NK-92 (cell line): ENCODE results near the gene SPECC1.
"Not testable (repeated sequence)": the region's sequence is repeated elsewhere in the genome, so short reads cannot be mapped to it uniquely, and the experiment has no call there.

Experiments used
- DNase-seq: peaks from one replicate; lab custom pipeline; 2025; ENCODE audit not compliant: unreplicated experiment; lab: John Stamatoyannopoulos, UW

The SPECC1 gene

GRCh38 chr17:20205609-20206008 lies 196.4 kb downstream of the SPECC1 start:
- no peak for DNase-seq

GRCh38 chr17:20206068-20206467 lies 196.9 kb downstream of the SPECC1 start:
- DNase-seq, result no peak

- no peak for DNase-seq
These were observed 197.4 kb downstream of the SPECC1 start for GRCh38 chr17:20206591-20206990.

GRCh38 chr17:20207262-20207985 lies 198.3 kb downstream of the SPECC1 start:
- DNase-seq, result no peak

DNA sequence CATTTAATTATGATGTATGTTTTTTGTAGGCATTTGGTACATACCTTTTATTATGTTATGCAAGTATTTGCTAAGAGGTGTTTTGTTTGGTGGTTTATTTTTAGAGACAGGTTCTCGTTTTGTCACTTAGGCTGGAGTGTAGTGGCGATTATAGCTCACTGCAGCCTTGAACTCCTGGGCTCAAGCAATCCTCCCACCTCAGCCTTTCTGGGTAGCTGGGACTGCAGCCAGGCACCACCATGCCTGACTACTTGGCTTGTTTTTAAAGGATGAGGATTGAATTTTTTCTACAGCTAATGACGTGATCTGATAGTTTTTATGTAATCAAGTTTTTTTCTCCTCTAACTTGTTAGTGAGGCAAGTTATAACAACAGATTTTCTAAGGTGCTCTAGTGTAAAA lies 199.6 kb downstream of the SPECC1 start:
- DNase-seq, result no peak

DNA sequence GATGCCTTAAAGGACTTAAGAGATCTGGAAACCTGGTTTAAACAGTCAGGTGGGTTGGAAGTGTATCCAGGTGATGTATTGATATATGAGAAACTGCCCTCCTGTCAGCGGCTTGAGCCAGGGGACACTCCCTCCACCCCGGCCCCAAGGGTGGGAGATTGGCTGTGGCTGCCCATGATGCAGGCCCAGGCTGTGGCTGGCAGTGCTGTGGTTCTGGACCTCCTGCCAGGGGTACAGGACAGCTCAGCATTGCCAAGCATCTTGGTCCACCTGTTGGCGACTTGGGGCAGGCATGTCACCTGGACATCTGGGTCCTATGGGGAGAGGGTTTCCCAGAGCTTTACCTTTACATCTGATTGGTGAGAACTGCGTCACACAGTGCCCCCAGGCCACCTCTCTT lies 201.0 kb downstream of the SPECC1 start:
- no peak for DNase-seq

- DNase-seq, result no peak
These were observed 201.5 kb downstream of the SPECC1 start for GRCh38 chr17:20210614-20211013.

- DNase-seq, result no peak
These were observed 202.1 kb downstream of the SPECC1 start for GRCh38 chr17:20211246-20211645.

DNA sequence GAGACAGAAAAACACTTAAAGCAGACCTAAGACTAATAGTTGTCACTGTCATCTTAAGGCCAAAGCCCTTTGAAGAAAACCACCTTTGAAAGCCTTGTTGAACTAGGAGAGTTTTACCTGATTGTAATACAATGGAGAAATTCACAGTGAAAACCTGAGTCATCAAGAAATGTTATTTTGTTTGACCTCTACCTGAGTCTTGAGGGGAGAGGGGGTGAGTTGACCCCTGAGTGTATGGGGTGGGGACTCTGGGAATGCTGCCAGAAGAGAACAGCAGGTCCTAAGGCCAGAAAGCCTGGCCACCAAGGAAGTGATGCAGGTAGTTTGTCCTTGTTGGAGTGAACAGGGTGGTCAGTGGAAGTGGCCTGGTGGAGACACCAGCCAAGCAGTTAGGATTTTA lies 204.3 kb downstream of the SPECC1 start:
- no peak for DNase-seq

DNA sequence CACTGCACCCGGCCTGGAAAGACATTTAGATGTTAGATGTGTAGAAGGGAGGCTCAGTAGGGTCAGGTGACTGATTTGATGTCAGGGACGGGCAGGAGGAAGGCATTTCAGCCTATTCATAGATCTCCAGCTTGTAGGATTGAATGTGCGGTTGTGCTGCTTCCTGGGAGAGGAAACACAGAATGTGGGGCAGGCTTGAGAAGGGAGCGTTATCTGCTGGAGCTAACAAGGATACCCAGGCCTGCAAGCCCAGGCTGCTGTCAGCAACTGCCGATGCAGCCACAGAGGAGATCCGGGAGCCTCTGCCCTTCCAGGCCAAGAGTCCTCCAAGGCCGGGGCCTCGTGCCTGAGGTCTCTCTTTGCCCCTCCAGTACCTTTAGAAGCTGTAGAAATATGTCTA lies 205.6 kb downstream of the SPECC1 start:
- DNase-seq, result no peak

DNA sequence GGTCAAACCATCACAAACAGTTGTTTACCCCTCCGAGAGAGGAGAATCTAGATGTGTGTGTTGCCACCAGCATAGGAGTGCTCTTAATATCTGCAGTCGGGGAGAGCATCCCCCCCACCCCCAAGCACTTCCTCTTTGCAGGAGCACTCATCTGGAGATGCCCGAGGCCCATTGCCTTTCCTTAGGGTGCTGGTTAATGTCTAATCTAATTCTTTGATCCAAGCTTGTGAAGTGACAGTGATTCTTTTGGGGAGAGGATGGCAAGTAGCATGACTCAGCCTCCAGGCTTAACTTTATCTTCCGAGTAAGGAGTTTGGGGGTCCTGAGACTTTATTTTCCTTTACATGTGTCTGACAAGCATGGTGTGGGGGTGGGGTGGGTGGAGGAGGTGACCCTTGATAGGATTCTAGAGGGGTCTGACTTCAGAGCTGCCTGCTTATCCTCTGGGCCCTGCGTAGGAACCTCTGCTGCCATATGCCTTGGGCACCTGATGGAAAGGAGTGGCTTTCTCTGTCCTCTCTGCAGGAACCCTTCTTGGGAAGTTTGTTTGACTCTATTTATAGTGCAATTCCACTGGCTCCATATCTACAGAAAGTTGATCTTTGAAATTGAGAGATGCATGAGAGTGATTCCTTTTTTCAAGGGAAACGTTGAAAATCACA lies 207.1 kb downstream of the SPECC1 start:
- no peak for DNase-seq

- no peak for DNase-seq
These were observed 207.7 kb downstream of the SPECC1 start for GRCh38 chr17:20216853-20217252.

DNA sequence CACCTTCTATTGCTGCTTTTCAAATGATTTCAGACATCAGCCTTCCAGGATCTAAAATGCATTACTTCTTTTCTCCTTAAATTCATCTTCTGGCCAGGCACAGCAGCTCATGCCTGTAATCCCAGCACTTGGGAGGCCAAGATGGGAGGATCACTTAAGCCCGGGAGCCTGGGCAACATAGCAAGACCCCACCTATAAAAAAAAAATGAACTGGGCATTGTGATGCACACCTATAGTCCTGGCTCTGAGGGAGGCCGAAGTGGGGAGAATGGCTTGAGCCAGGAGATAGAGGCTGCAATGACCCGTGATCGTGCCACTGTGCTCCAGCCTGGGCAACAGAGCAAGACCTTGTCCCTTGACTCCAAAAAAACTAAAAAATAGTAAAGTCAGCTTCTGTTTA lies 208.5 kb downstream of the SPECC1 start:
- DNase-seq, result no peak

DNA sequence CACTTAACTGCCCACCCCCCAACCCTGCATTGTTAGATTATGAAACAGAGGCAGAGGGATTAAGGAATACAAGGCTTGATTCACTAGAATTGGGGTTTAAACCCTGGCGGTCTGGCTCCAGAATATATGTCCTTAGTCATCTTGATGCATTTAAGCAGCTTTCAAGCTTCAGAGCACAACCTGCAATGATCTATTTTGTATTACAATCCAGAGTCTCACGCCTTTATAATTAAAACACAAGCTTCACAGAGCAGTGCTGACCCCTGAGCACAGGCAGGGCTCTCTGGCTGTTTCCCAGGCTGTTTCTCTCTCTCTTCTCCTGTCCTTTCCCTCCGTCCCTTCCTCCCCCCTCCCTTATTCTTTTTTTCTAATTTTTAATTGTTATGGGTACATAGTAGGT lies 209.1 kb downstream of the SPECC1 start:
- DNase-seq, result no peak

- no peak for DNase-seq
These were observed 214.7 kb downstream of the SPECC1 start for GRCh38 chr17:20223808-20224328.

DNA sequence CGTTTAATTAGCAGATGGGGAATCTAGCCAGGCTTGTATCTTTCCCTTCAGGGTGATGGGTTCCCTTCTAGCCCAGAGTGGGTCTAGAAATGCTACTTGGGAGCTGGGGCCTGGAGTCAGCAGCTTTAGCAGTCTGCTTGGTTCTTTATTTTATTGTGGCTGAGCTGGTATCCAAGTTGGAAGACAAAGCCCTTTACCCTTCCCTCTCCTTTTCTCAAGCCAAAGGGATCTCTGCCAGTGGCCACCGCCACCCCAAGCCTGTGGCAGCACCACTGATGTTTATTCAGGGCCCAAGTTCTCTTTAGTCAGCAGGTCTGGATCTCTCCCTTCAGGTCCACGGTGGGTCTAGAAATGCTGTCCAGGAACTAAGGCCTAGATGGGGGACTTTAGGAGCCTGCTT lies 215.2 kb downstream of the SPECC1 start:
- DNase-seq, result no peak

DNA sequence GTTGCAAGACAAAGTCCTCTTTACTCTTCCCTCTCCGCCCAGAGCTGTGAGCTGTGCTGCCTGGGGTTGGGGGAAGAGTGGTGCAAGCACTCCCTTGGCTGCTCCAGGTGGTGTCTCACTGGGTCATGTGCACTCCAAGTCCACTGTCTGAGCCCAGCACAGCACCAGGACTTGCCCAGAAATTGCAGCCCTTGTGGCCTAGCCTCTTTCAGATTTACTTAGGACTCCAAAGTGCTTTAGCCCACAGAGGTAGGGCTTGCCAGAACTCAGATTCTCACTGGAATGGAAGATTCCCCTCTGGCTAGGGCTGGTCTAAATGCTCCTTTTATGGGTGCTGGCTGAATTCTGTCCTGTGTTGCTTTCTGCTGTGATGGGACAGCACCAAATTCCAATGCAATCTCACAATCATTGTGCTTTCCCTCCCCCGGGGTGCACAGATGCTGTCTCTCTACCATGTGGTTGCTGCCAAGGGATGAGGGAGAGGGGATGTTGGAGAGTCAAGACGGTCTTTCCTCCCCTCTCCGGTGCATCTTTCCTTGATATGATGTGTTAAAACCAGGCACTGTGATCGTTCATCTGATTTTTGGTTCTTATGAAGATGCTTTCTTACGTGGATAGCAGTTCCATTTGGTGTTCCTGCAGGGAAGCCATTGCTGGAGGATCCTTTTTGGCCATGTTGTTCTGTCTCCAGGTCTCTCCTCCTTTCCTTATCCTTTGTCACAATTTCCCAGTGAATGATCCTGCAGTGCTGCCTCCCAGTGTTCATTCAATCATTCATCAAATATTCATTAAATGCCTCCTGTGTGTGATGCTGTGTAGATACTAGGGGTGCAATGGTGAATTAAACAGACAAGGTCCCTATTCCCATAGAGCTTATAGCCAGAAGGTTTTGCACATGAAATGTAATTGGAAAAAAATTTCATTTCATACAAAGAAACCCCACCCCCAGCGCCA lies 216.3 kb downstream of the SPECC1 start:
- DNase-seq, result no peak

GRCh38 chr17:20226814-20227482 lies 217.8 kb downstream of the SPECC1 start:
- DNase-seq, result no peak

DNA sequence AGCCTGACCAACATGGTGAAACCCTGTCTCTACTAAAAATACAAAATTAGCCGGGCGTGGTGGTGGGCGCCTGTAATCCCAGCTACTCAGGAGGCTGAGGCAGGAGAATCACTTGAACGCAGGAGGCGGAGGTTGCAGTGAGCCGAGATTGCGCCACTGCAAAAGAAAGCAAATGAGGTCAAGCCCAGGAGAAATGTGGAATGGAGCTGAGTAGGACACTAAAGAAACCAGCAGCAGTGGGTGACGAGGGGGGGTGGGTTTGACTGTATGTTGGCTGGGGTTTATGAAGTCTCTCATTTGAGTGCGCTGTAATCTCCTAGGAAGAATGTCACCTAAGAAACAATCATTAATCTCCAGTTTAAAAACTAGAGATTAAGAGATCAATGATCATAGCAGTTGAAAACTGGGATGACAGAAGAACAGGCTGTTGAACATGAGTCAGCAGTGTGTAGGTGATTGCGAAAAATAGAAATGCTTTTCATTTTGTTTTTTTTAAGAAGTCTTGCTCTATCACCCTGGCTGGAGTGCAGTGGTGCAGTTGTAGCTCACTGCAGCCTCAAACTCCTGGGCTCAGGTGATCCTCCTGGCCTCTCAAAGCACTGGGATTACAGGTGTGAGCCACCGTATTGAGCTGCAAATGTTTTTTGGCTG lies 218.7 kb downstream of the SPECC1 start:
- DNase-seq, result not testable (repeated sequence)

DNA sequence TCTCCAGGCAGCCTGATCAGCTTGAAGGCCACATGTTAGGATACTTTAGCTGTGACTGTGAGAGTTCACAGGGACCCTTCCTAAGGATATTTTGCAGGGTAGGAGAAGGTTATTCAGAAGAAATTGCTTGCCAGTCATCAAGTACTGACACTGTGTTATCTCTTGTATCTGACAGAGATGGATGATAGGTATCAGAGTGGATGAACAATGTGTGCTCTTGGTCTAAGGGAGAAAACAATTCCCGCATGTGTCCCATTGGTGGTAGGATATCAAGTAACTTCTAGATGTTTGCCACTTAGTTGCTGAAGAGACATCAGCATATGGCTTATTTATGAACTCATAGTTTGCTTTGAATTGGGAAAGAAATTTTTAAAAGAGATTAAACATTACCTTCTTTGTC lies 219.3 kb downstream of the SPECC1 start:
- DNase-seq, result no peak
